ENCODE results near the gene ESAM.

Gene ESAM

GRCh38 chr11:124801014-124801413 lies 38.9 kb upstream of the ESAM start:
- TF ChIP-seq CTCF (IDR thresholded peaks at IDR 0.05; ENCODE audit: insufficient read depth, low read depth, low read length, missing control alignments), result no peak
- H3K4me3 ChIP-seq (ENCODE audit: low read length), result peak overlapping the region; percentile 70
- DNase-seq (ENCODE audit: low read depth), result peak; percentile 57

- peak within 1 kb of the TSS; percentile 70 for H3K4me3 ChIP-seq (ENCODE audit: low read length)
- peak; percentile 68 for DNase-seq (ENCODE audit: low read depth)
- TF ChIP-seq CTCF (IDR thresholded peaks at IDR 0.05; ENCODE audit: insufficient read depth, low read depth, low read length, missing control alignments), result peak; percentile 19
Observed at GRCh38 chr11:124800226-124800929, 38.3 kb upstream of the ESAM start, which contains the start of gene MSANTD2. Gene MSANTD2 (minus strand): TSS chr11:124800406. CDS start chr11:124800380, 26 bp downstream.

- peak overlapping the region; percentile 70 for H3K4me3 ChIP-seq (ENCODE audit: low read length)
- TF ChIP-seq CTCF (IDR thresholded peaks at IDR 0.05; ENCODE audit: insufficient read depth, low read depth, low read length, missing control alignments), result no peak
- DNase-seq (ENCODE audit: low read depth), result peak; percentile 35
Observed at GRCh38 chr11:124799348-124800225, 37.5 kb upstream of the ESAM start.

- DNase-seq (ENCODE audit: low read depth), result peak; percentile 42
- H3K4me3 ChIP-seq (ENCODE audit: low read length), result peak overlapping the region; percentile 70
- no peak for TF ChIP-seq CTCF (IDR thresholded peaks at IDR 0.05; ENCODE audit: insufficient read depth, low read depth, low read length, missing control alignments)
Observed at GRCh38 chr11:124798991-124799347, 36.9 kb upstream of the ESAM start.

GRCh38 chr11:124796312-124796711 lies 34.2 kb upstream of the ESAM start:
- no peak for TF ChIP-seq CTCF (IDR thresholded peaks at IDR 0.05; ENCODE audit: insufficient read depth, low read depth, low read length, missing control alignments)

GRCh38 chr11:124793466-124794278 lies 31.6 kb upstream of the ESAM start:
- DNase-seq (ENCODE audit: low read depth), result peak; percentile 63
- H3K4me3 ChIP-seq (ENCODE audit: low read length), result no peak overlapping the region
- peak; percentile 81 for TF ChIP-seq CTCF (IDR thresholded peaks at IDR 0.05; ENCODE audit: insufficient read depth, low read depth, low read length, missing control alignments)

More at GRCh38 chr11:124796312-124796711, 34.2 kb upstream of the ESAM start:
- no peak overlapping the region for H3K4me3 ChIP-seq (ENCODE audit: low read length)
- DNase-seq (ENCODE audit: low read depth), result no peak

Data from epithelial cell of esophagus (primary cell).